Cardiac muscle cell (in vitro differentiated cells and primary cell): Measurements from ENCODE around the gene MPDZ. TPM values are rescaled to one million over a fixed set of nuclear protein-coding genes. Genes with fewer than 3 reads are reported as not detected.
A peak's percentile ranks its signal among the peaks of the same experiment; 100 is the strongest.

ENCODE experiments used
- DNase-seq, 2 donors: peaks; one replicate each; pipeline versions ENCODE4 v3.0.0 to v3.0.0-alpha.2; 2010 to 2017; ENCODE audit warnings: low read depth in 1 of 2, low spot score in 1 of 2
- H3K27ac ChIP-seq: fragments of 200-600 bp; sonication (generic); 2 replicates; pipeline ENCODE4 v1.5.1; 2016
- H3K27me3 ChIP-seq: fragments of 200-600 bp; sonication (generic); 2 replicates; pipeline ENCODE4 v1.6.0; 2016; ENCODE audit warnings: control low read depth
- H3K36me3 ChIP-seq: fragments of 200-600 bp; sonication (generic); 2 replicates; pipeline ENCODE4 v1.5.1; 2016; ENCODE audit warnings: control low read depth
- H3K4me1 ChIP-seq: fragments of 200-600 bp; sonication (generic); 2 replicates; pipeline ENCODE4 v1.8.1; 2017; ENCODE audit warnings: low read depth, mild to moderate bottlenecking, mixed run types
- H3K4me3 ChIP-seq: fragments of 200-600 bp; sonication (generic); 2 replicates; pipeline ENCODE4 v1.5.1; 2016; ENCODE audit warnings: mild to moderate bottlenecking
- H3K9me3 ChIP-seq: fragments of 200-600 bp; sonication (generic); 2 replicates; pipeline ENCODE4 v1.5.1; 2017; ENCODE audit warnings: low read depth, mild to moderate bottlenecking, control low read depth
- CTCF ChIP-seq: IDR thresholded peaks from 2 replicates; pipeline ENCODE4 v1.5.1; 2012; ENCODE audit warnings: low read depth, mild to moderate bottlenecking, low read length
- polyA plus RNA-seq: library from polyadenylated mRNA; unstranded; fragments of >200 nt; fragmentation: Nextera tagmentation; extraction: Ambion mirVana; gene quantifications from 2 replicates; pipeline ENCODE4 v1.2.1, GENCODE V29; 2016
- total RNA-seq: library from RNA; depleted of rRNA; stranded (reverse); fragments of >200 nt; gene quantifications from 2 replicates; pipeline ENCODE4 v1.2.3, GENCODE V29; 2016

Gene MPDZ
- total and polyA plus RNA-seq, 2 experiments from 2014 or later, result 31.3 to 83.1 TPM

DNA sequence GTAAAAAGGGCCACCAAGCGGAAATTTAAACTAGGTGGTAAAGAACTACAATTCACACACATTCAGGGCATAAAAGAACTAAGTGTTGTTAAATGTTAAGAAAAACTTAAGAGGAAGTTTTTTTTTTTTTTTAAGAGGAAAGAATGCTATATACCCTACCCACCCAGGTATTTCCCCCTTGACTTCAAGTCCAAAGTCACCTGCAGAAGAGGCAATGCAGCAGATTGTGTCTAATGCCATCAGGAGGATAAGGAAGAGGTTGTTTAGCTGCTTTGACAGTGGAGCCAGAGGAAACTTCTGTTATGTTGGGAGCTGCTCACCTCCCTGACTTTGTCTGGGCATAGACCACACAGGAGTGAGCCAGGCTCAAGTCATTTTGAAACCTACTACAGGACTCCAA, 69.2 kb downstream of the MPDZ start:
- DNase-seq, result no peak
- Histone ChIP-seq H3K27me3 (no peaks in the 10 kb centered on the region), H3K4me3 (no peak overlapping the region), H3K9me3 (no peaks in the 10 kb centered on the region), H3K4me1 (no peaks in the 10 kb centered on the region), H3K36me3 (peaks cover 18% of the 10 kb centered on the region), H3K27ac (no peak overlapping the region)
- TF ChIP-seq CTCF, result no peak

GRCh38 chr9:13209498-13209897, 70.0 kb downstream of the MPDZ start:
- Histone ChIP-seq H3K9me3 (no peaks in the 10 kb centered on the region), H3K27me3 (no peaks in the 10 kb centered on the region), H3K27ac (no peak overlapping the region), H3K36me3 (peaks cover 24% of the 10 kb centered on the region), H3K4me1 (no peaks in the 10 kb centered on the region), H3K4me3 (no peak overlapping the region)
- TF ChIP-seq CTCF, result no peak
- peak in 1 of 2 donors; percentile 21 for DNase-seq

DNA sequence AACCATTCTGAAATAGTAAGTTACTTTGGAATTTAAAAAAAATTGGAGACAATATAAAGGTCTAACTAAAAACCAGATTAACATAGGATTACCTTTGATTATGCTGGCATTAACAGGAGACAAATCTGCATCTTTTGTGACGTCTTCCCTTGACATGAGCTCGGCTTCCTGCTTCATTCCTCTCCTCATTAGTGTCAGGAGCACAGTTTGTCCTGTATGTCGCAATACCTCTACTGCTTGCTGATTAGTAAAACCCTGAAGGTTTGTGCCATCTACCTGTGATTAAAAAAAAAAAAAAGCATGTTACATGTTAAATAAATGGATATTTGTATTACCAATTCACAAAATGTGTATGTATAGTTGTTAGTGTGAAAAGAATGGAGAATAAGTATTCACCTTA, 73.7 kb downstream of the MPDZ start:
- Histone ChIP-seq H3K36me3 (peaks cover 25% of the 10 kb centered on the region), H3K4me1 (no peaks in the 10 kb centered on the region), H3K27ac (no peak overlapping the region), H3K4me3 (no peak overlapping the region), H3K27me3 (no peaks in the 10 kb centered on the region), H3K9me3 (no peaks in the 10 kb centered on the region)
- no peak for TF ChIP-seq CTCF
- DNase-seq, result peak in 1 of 2 donors; percentile 25

DNA sequence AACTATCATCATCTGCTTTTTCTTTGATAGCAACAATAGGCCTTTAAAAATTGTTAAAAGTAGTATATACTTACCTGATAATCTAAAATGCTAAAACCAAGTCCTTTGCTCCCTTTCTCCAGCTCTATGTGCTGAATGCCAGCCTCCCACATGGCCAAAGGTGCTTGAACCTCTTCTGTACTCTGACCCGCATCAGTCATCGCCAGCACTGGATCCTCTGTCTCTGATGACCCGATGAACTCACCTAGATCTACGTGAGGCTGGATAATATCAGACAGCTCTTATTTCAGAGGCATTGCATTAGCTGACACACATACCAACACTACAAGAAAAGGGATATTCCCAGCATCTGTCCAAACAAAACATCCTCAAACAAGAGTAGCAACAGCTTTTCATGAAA, 89.5 kb downstream of the MPDZ start:
- no peak overlapping the region for H3K4me3 ChIP-seq
- peaks cover 45% of the 10 kb centered on the region for H3K36me3 ChIP-seq
- H3K27me3 ChIP-seq, result no peaks in the 10 kb centered on the region
- no peaks in the 10 kb centered on the region for H3K4me1 ChIP-seq
- no peak for TF ChIP-seq CTCF
- H3K9me3 ChIP-seq, result no peaks in the 10 kb centered on the region
- no peak overlapping the region for H3K27ac ChIP-seq
- DNase-seq, result no peak

DNA sequence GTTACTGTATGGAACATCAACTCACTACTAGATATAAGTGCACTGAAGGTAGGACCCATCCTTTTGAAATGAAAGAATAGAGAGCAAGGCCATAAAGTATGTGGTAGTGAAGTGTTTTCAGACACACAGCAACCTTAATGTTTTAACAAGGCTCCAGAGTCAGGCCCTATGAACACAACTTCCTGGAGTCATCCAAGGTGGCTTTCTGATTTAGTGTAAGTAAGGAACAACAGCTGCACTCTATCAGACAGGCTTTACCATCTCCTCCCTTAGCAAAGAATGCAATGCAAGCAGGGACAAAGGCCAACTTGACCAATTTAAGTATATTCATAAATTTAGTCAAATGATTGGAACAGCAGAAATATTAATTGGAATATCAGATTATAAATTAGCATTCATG, 90.1 kb downstream of the MPDZ start:
- peaks cover 43% of the 10 kb centered on the region for H3K36me3 ChIP-seq
- no peak for TF ChIP-seq CTCF
- H3K27me3 ChIP-seq, result no peaks in the 10 kb centered on the region
- peak in 1 of 2 donors; percentile 20 for DNase-seq
- no peak overlapping the region for H3K4me3 ChIP-seq
- H3K27ac ChIP-seq, result no peak overlapping the region
- no peaks in the 10 kb centered on the region for H3K4me1 ChIP-seq
- H3K9me3 ChIP-seq, result no peaks in the 10 kb centered on the region

GRCh38 chr9:13186774-13187173, 92.7 kb downstream of the MPDZ start:
- Histone ChIP-seq H3K27me3 (no peaks in the 10 kb centered on the region), H3K27ac (no peak overlapping the region), H3K9me3 (no peaks in the 10 kb centered on the region), H3K4me1 (no peaks in the 10 kb centered on the region), H3K36me3 (peaks cover 34% of the 10 kb centered on the region), H3K4me3 (no peak overlapping the region)
- DNase-seq, result no peak
- no peak for TF ChIP-seq CTCF
